Measurements from ENCODE around the gene MNDA. TPM values are rescaled to one million over a fixed set of nuclear protein-coding genes. Genes with fewer than 3 reads are reported as not detected.

The MNDA gene
- not detected in 2 replicates for total RNA-seq

DNA sequence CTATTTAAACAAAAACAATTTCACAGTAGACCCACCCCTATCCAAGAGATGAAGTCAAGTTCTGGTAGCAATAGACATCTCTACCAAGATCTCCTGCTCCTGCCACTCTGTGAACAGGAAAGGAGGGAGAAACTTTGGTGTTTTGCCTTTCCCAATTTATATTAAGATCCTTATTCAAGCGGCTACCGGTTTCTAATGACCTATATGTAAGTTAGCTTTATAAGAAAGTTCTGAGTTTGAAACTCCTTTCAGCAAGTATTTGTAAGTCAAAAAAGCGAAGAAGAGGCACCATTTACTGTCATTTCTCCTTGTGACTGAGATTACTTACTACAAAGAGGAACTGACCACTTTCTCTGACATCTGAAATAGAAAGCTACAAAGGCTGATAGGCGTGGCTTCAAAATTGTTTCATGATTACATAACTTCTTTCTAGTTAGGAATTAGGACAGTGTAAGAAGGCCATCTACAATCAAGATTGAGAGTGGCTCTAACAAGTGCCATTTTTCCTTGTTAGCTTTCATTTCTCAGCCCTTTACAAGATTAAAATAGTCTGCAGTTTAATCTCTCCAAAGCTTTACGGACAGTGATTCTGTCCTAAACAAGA is at the start of gene MNDA:
MNDA (plus strand) TSS at position 448 of the 604 bp plus-strand sequence. CDS start 10,803 bp downstream, outside the sequence.

Small RNAs within 50 kb of the gene (small RNA-seq; reads per million reads assigned to genes)
- not detected for gene OR2AQ1P

Other genes with a start within 250 kb of the MNDA start
- gene OR10Z1, start 226.1 kb upstream of the MNDA start, total RNA-seq: not detected in 2 replicates
- not detected in 2 replicates for gene SPTA1, start 144.6 kb upstream of the MNDA start, total RNA-seq
- not detected in 2 replicates for gene OR6K2, start 130.7 kb upstream of the MNDA start, total RNA-seq
- not detected in 2 replicates for gene OR6K3, start 110.6 kb upstream of the MNDA start, total RNA-seq
- not detected in 2 replicates for gene OR6K6, start 76.6 kb upstream of the MNDA start, total RNA-seq
- gene OR6N1, start 59.2 kb upstream of the MNDA start, total RNA-seq: not detected in 2 replicates
- not detected in 2 replicates for gene OR6N2, start 50.1 kb upstream of the MNDA start, total RNA-seq
- gene PYHIN1, start 100.2 kb downstream of the MNDA start, total RNA-seq: 0.12 TPM in 1 of 2 replicates, not detected in the other
- 92.7 and 94.8 TPM in 2 replicates for gene IFI16, start 178.6 kb downstream of the MNDA start, total RNA-seq
- gene AIM2, start 245.4 kb downstream of the MNDA start, total RNA-seq: not detected in 2 replicates

Measured in hair follicle dermal papilla cell (primary cell).